Measurements from ENCODE around the gene TMEM116. TPM values are rescaled to one million over a fixed set of nuclear protein-coding genes. Genes with fewer than 3 reads are reported as not detected.

The TMEM116 gene
- total and polyA plus RNA-seq, 12 donors = 13.3 to 54.1 (median 39.0) TPM

GRCh38 chr12:111991946-111992345 is 21.0 kb downstream of the TMEM116 start:
- Histone ChIP-seq H3K4me3 (no peak overlapping the region), H3K4me1 (peaks cover 0 to 44% (median 9%) of the 10 kb centered on the region in 9 donors), H3K27me3 (no peaks in the 10 kb centered on the region), H3K36me3 (peaks cover 0 to 27% (median 0%) of the 10 kb centered on the region in 9 donors), H3K27ac (peak overlapping the region in 1 of 10 donors; percentile 12), H3K9me3 (no peaks in the 10 kb centered on the region)
- no peak for TF ChIP-seq CTCF (IDR thresholded peaks at IDR 0.05)
- ATAC-seq (no peak), DNase-seq (no peak)
- intact Hi-C loops (cut with DNase I) = no loop called here
- 97 to 98% methylated on average over 4 of the region's 4 CpGs for WGBS, 2 donors

GRCh38 chr12:111991535-111991934 is 21.4 kb downstream of the TMEM116 start:
- no peaks in the 10 kb centered on the region for H3K9me3 ChIP-seq
- no peak overlapping the region for H3K4me3 ChIP-seq
- DNase-seq (no peak), ATAC-seq (no peak)
- no peaks in the 10 kb centered on the region for H3K27me3 ChIP-seq
- WGBS, 2 donors = 93 to 95% methylated on average over 2 of the region's 2 CpGs
- H3K4me1 ChIP-seq = peaks cover 0 to 40% (median 9%) of the 10 kb centered on the region in 9 donors
- H3K27ac ChIP-seq = no peak overlapping the region
- peaks cover 0 to 27% (median 0%) of the 10 kb centered on the region in 9 donors for H3K36me3 ChIP-seq
- no peak for TF ChIP-seq CTCF (IDR thresholded peaks at IDR 0.05)
- intact Hi-C loops (cut with DNase I) = no loop called here

- intact Hi-C loops (cut with DNase I) = no loop called here
- WGBS, 2 donors = 76 to 81% methylated on average over 2 of the region's 2 CpGs
- DNase-seq (no peak), ATAC-seq (no peak)
- H3K36me3 ChIP-seq = peaks cover 0 to 27% (median 0%) of the 10 kb centered on the region in 9 donors
- TF ChIP-seq CTCF (IDR thresholded peaks at IDR 0.05) = no peak
- peaks cover 0 to 7% (median 0%) of the 10 kb centered on the region in 9 donors for H3K4me1 ChIP-seq
- H3K4me3 ChIP-seq = no peak overlapping the region
- no peaks in the 10 kb centered on the region for H3K27me3 ChIP-seq
- no peak overlapping the region for H3K27ac ChIP-seq
- no peaks in the 10 kb centered on the region for H3K9me3 ChIP-seq
Measured at GRCh38 chr12:111984820-111985219, 28.1 kb downstream of the TMEM116 start.

- Histone ChIP-seq H3K4me1 (peaks cover 0 to 7% (median 0%) of the 10 kb centered on the region in 9 donors), H3K36me3 (peaks cover 0 to 39% (median 0%) of the 10 kb centered on the region in 9 donors), H3K9me3 (no peaks in the 10 kb centered on the region), H3K27me3 (no peaks in the 10 kb centered on the region), H3K27ac (no peak overlapping the region), H3K4me3 (no peak overlapping the region)
- no peak for TF ChIP-seq CTCF (IDR thresholded peaks at IDR 0.05)
- 96 to 100% methylated on average over 2 of the region's 2 CpGs for WGBS, 2 donors
- intact Hi-C loops (cut with DNase I) = no loop called here
- DNase-seq = no peak
- no peak for ATAC-seq
Measured at GRCh38 chr12:111981987-111982386, 31.0 kb downstream of the TMEM116 start.
